ENCODE measurements around the gene CCDC61.

Gene CCDC61

GRCh38 chr19:46042252-46042883 is 47.1 kb downstream of the CCDC61 start:
- DNase-seq (ENCODE audit: low spot score) = no peak

DNA sequence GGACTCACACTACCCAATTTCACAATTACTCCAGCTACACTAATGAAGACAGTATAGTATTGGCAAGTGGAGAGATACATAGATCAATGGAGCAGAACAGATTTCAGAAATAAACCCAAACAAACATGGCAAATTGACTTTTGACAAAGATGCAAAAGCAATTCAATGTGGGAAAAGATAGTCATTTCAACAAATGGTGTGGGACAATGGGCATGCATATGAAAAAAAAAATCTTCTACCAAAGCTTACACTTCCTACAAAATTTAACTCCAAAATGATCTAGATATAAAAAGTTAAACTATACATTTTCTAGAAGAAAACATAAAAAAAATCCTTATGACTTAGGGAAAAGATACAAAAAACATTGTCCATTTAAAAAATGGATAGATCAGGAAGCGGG is 48.3 kb downstream of the CCDC61 start:
- no peak for DNase-seq (ENCODE audit: low spot score)

GRCh38 chr19:46049597-46049996 is 54.3 kb downstream of the CCDC61 start:
- DNase-seq (ENCODE audit: low spot score) = no peak

- no peak for DNase-seq (ENCODE audit: low spot score)
Observed at GRCh38 chr19:46052896-46053295, 57.6 kb downstream of the CCDC61 start.

- DNase-seq (ENCODE audit: low spot score) = no peak
Observed at GRCh38 chr19:46056536-46056935, 61.3 kb downstream of the CCDC61 start.

DNA sequence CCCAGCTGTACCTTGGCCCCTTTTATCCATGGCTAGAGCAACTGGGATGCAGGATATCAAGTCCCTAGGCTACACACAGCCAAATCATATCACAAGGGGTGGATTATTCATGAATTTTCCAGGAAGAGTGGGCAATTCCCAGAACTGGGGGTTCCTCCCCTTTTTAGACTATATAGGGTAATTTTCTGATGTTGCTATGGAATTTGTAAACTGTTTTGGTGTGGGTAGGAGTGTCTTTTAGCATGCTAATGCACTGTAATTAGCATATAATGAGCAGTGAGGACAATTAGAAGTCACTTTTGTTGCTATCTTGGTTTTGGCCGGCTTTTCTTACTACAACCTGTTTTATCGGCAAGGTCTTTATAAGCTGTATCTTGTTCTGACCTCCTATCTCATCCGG is 63.5 kb downstream of the CCDC61 start:
- DNase-seq (ENCODE audit: low spot score) = no peak

DNA sequence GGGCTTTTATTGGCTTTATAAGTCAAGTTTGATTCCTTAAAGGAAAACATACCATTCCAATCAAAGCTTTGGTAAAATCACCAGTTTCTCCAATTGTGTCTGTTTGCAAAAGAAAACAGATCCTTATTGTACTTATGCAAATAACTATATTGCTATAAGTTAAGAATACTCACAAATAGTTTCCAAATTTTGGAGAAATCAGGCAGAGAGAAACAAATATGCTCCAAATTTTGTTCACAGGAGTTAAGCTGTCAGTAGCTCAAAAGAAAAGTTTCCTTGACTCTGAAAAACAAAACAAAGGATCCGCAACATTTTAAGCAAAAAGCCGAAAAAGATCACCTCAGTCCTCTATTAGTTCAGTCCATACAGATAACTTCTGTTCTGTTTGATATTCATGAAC is 64.7 kb downstream of the CCDC61 start:
- no peak for DNase-seq (ENCODE audit: low spot score)

GRCh38 chr19:46063201-46063600 is 67.9 kb downstream of the CCDC61 start:
- no peak for DNase-seq (ENCODE audit: low spot score)

DNA sequence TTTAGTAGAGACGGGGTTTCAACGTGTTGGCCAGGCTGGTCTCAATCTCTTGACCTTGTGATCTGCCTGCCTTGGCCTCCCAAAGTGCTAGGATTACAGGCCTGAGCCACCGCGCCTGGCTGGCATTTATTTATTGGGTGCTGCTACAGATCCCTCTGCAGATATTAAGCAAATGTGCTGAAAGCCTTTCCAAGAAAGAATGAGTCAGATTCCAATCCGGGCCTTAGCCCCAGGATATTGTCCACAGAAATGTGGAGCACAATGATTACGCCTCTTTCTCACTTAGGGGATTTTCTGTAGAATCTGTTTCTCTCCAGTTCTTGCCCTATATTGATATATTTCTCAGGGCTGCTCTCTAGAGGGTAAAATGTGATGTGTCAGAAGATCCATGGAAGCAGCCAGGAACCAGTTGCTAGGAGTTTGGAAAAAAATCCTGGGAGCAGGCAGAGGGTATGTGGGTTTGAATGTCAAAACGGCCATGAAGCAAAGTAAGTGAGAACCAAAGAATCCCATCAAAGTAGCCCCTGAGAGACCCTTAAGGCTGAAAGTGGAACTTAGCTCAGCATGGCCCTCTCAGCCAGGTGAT is 70.3 kb downstream of the CCDC61 start:
- DNase-seq (ENCODE audit: low spot score) = peak; percentile 34

DNA sequence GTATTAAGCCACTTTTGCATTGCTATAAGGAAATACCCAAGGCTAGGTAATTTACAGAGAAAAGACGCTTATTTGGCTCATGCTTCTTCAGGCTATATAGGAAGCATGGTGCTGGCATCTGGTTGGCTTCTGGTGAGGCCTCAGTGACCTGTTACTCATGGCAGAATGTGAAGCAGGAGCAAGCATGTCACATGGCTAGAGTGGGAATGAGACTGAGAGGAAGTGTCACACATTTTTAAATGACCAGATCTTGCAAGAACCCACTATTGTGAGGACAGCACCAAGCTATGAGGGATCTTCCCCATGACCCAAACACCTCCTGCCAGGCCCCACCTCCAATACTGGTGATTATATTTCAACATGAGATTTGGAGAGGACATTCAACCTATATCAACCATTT is 71.2 kb downstream of the CCDC61 start:
- no peak for DNase-seq (ENCODE audit: low spot score)

GRCh38 chr19:46067691-46068090 is 72.4 kb downstream of the CCDC61 start:
- DNase-seq (ENCODE audit: low spot score) = no peak
